Measurements from ENCODE around the gene PCDHGA1.

DNA sequence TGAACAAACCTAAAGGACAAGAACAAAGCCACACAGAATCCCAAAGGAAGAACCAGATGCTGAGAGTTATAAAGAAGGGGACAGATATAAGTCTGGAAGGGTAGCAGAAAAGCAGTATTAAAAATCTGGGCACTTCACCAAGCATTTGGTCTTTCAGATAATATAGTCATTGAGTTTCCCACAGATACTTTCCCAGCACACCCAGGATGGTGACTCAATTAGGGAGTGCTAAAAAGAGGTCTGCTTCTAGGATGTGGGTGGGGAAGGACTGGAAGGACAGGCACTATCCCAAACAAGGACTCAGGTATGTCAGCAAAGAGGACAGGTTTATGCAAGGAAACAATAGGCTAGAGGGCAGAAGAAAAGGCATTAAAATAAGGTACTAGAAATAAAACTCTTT, 229.1 kb downstream of the PCDHGA1 start:
- TF ChIP-seq, protein P1, sequence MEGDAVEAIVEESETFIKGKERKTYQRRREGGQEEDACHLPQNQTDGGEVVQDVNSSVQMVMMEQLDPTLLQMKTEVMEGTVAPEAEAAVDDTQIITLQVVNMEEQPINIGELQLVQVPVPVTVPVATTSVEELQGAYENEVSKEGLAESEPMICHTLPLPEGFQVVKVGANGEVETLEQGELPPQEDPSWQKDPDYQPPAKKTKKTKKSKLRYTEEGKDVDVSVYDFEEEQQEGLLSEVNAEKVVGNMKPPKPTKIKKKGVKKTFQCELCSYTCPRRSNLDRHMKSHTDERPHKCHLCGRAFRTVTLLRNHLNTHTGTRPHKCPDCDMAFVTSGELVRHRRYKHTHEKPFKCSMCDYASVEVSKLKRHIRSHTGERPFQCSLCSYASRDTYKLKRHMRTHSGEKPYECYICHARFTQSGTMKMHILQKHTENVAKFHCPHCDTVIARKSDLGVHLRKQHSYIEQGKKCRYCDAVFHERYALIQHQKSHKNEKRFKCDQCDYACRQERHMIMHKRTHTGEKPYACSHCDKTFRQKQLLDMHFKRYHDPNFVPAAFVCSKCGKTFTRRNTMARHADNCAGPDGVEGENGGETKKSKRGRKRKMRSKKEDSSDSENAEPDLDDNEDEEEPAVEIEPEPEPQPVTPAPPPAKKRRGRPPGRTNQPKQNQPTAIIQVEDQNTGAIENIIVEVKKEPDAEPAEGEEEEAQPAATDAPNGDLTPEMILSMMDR (IDR thresholded peaks at IDR 0.05 in 4 of 5, conservative IDR thresholded peaks at IDR 0.05 in 1 of 5): no peak
- TF ChIP-seq POLR2A (IDR thresholded peaks at IDR 0.05): no peak
